ENCODE results near the gene TSPAN18.

DNA sequence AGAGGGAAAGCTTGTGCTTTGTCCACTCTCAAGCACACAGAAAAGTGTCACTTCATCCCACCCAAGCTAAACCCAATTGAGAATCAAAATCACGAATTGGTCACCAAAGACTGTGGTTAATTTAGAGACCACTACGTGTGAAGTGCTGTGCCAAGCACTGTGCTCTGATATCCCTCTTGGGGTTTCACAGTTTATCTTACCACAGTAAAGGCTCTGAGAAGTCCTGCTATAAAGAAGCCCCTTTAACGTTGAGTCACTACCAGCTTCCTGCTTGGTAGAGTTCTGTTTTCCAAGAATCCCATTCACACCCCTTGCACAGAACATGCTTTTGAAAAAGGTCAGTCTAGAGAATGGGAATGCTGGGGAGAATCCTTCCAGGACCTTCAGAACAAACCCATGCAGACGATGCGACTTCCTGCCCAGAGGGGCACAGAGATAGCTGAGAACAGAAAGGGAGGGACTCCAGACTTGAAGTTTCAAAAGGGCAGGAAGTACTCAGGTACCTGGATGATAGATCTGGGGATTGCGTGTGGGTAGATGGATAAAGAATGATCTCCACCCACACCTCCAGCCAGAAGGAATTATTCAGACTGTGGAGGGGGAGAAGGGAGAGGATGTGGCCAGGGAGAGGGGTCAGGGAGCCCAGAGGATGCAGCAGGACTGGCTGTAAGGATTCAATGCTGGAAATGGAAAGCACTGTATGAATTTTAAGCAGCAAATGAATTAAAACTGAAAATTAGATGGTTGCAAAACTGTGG lies 18.1 kb upstream of the TSPAN18 start:
- TF ChIP-seq, protein P1, sequence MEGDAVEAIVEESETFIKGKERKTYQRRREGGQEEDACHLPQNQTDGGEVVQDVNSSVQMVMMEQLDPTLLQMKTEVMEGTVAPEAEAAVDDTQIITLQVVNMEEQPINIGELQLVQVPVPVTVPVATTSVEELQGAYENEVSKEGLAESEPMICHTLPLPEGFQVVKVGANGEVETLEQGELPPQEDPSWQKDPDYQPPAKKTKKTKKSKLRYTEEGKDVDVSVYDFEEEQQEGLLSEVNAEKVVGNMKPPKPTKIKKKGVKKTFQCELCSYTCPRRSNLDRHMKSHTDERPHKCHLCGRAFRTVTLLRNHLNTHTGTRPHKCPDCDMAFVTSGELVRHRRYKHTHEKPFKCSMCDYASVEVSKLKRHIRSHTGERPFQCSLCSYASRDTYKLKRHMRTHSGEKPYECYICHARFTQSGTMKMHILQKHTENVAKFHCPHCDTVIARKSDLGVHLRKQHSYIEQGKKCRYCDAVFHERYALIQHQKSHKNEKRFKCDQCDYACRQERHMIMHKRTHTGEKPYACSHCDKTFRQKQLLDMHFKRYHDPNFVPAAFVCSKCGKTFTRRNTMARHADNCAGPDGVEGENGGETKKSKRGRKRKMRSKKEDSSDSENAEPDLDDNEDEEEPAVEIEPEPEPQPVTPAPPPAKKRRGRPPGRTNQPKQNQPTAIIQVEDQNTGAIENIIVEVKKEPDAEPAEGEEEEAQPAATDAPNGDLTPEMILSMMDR (IDR thresholded peaks at IDR 0.05), result no peak
- TF ChIP-seq POLR2A (IDR thresholded peaks at IDR 0.05) (no peak), POLR2AphosphoS5 (IDR thresholded peaks at IDR 0.05) (no peak)

Measured in breast epithelium (tissue), 3 donors.